Neuronal stem cell (in vitro differentiated cells): Measurements from ENCODE around the gene DLG2.
A peak's percentile ranks its signal among the peaks of the same experiment; 100 is the strongest.

Experiments
- DNase-seq: peaks from one replicate; pipeline ENCODE4 v3.0.0-alpha.2; 2013; ENCODE audit warnings: low spot score
- H2AFZ ChIP-seq: one replicate; pipeline ENCODE4 v1.6.1; 2013; ENCODE audit warnings: mild to moderate bottlenecking, low read length, inconsistent platforms
- H2AK5ac ChIP-seq: 2 replicates; pipeline ENCODE4 v1.6.1; 2013; ENCODE audit warnings: low read depth, mild to moderate bottlenecking, inconsistent platforms, low read length, moderate library complexity, mixed read lengths
- H2BK120ac ChIP-seq: 2 replicates; pipeline ENCODE4 v1.6.1; 2013; ENCODE audit warnings: low read depth, mild to moderate bottlenecking, inconsistent platforms, low read length, moderate library complexity, mixed read lengths
- H2BK12ac ChIP-seq: one replicate; pipeline ENCODE4 v1.6.1; 2013; ENCODE audit warnings: low read length, inconsistent platforms
- H2BK15ac ChIP-seq: 2 replicates; pipeline ENCODE4 v1.6.1; 2013; ENCODE audit warnings: mild to moderate bottlenecking, low read length, inconsistent platforms, mixed read lengths
- H2BK5ac ChIP-seq: one replicate; pipeline ENCODE4 v1.6.1; 2013; ENCODE audit warnings: inconsistent platforms, mild to moderate bottlenecking, low read length, moderate library complexity
- H3K14ac ChIP-seq: one replicate; pipeline ENCODE4 v1.6.1; 2013; ENCODE audit warnings: low read length, inconsistent platforms
- H3K18ac ChIP-seq: 2 replicates; pipeline ENCODE4 v1.6.1; 2013; ENCODE audit warnings: low read length, inconsistent platforms
- H3K23ac ChIP-seq: 2 replicates; pipeline ENCODE4 v1.6.1; 2013; ENCODE audit warnings: low read depth, mild to moderate bottlenecking, mixed read lengths, low read length, inconsistent platforms; ENCODE audit not compliant: poor library complexity
- H3K27ac ChIP-seq: replicated peaks from 3 replicates; pipeline ENCODE4 v1.5.1; 2013; ENCODE audit warnings: low read length, inconsistent platforms
- H3K27me3 ChIP-seq, 3 experiments: 2 replicates each; pipeline ENCODE4 v1.6.1; 2013; ENCODE audit warnings: low read length in 3 of 3, mild to moderate bottlenecking in 2 of 3, inconsistent platforms in 1 of 3, low read depth in 1 of 3, mixed read lengths in 1 of 3, moderate library complexity in 1 of 3; ENCODE audit not compliant: control insufficient read depth in 3 of 3, insufficient read depth in 3 of 3
- H3K36me3 ChIP-seq, 2 donors: replicated peaks in 1 of 2; 2 replicates each; pipeline ENCODE4 v1.6.1; 2013; ENCODE audit warnings: low read length in 2 of 2; ENCODE audit not compliant: control insufficient read depth in 2 of 2, insufficient read depth in 2 of 2
- H3K4ac ChIP-seq: 2 replicates; pipeline ENCODE4 v1.6.1; 2013; ENCODE audit warnings: inconsistent platforms, mild to moderate bottlenecking, low read length, moderate library complexity
- H3K4me1 ChIP-seq, 2 donors: 1 replicate in 1 of 2; 2 replicates in 1 of 2; pipeline ENCODE4 v1.6.1; 2013; ENCODE audit warnings: low read length in 2 of 2, low read depth in 1 of 2; ENCODE audit not compliant: control insufficient read depth in 2 of 2, insufficient read depth in 1 of 2
- H3K4me2 ChIP-seq: one replicate; pipeline ENCODE4 v1.6.1; 2013; ENCODE audit warnings: mild to moderate bottlenecking, low read length, inconsistent platforms; ENCODE audit not compliant: insufficient read depth, poor library complexity, severe bottlenecking
- H3K4me3 ChIP-seq, 2 donors: 2 replicates each; pipeline ENCODE4 v1.5.1; 2013; ENCODE audit warnings: low read length in 2 of 2, mild to moderate bottlenecking in 2 of 2, inconsistent platforms in 1 of 2, moderate library complexity in 1 of 2
- H3K79me1 ChIP-seq: one replicate; pipeline ENCODE4 v1.6.1; 2013; ENCODE audit warnings: low read depth, mild to moderate bottlenecking, inconsistent platforms, low read length, moderate library complexity
- H3K9ac ChIP-seq: one replicate; pipeline ENCODE4 v1.6.1; 2013; ENCODE audit warnings: mild to moderate bottlenecking, low read depth, low read length, inconsistent platforms; ENCODE audit not compliant: poor library complexity
- H3K9me3 ChIP-seq, 2 donors: replicated peaks in 1 of 2; 2 replicates each; pipeline versions ENCODE3 to v1.6.1; 2013; ENCODE audit warnings: low read length in 2 of 2, mild to moderate bottlenecking in 2 of 2, inconsistent platforms in 1 of 2, low read depth in 1 of 2, mixed read lengths in 1 of 2, moderate library complexity in 1 of 2; ENCODE audit not compliant: control insufficient read depth in 2 of 2, insufficient read depth in 1 of 2
- H4K8ac ChIP-seq: one replicate; pipeline ENCODE4 v1.6.1; 2013; ENCODE audit warnings: low read depth, mild to moderate bottlenecking, inconsistent platforms, low read length, moderate library complexity
- H4K91ac ChIP-seq: one replicate; pipeline ENCODE4 v1.6.1; 2013; ENCODE audit warnings: low read length, low read depth, mild to moderate bottlenecking, inconsistent platforms; ENCODE audit not compliant: poor library complexity
- WGBS, 2 donors: extraction: QIAGEN DNeasy Blood & Tissue Kit; methylation state at CpG; one replicate each; pipeline ENCODE4 v1.1.7; 2013; ENCODE audit warnings: missing lambda C conversion rate in 2 of 2, mixed read lengths in 1 of 2; ENCODE audit not compliant: insufficient read length in 2 of 2, insufficient replicate concordance in 1 of 2; ENCODE audit errors: extremely low coverage in 2 of 2; 5-methylcytosine and 5-hydroxymethylcytosine counted together

DLG2 gene

GRCh38 chr11:83510530-83511460, 2116.3 kb downstream of the DLG2 start:
- H3K14ac ChIP-seq: no peak overlapping the region
- no peaks in the 10 kb centered on the region for H3K9me3 ChIP-seq
- H2AK5ac ChIP-seq: no peak overlapping the region
- H3K9ac ChIP-seq: no peak overlapping the region
- no peak overlapping the region for H2BK5ac ChIP-seq
- H3K36me3 ChIP-seq: no peaks in the 10 kb centered on the region
- H3K4me3 ChIP-seq: no peak overlapping the region
- no peaks in the 10 kb centered on the region for H3K79me1 ChIP-seq
- H2AFZ ChIP-seq: peak overlapping the region; percentile 67
- no peak for DNase-seq
- no peak overlapping the region for H4K8ac ChIP-seq
- H2BK120ac ChIP-seq: no peak overlapping the region
- H3K27ac ChIP-seq: no peak overlapping the region
- no peak overlapping the region for H2BK15ac ChIP-seq
- H3K23ac ChIP-seq: no peak overlapping the region
- no peak overlapping the region for H2BK12ac ChIP-seq
- H3K18ac ChIP-seq: no peak overlapping the region
- H3K4me2 ChIP-seq: no peak overlapping the region
- H4K91ac ChIP-seq: no peak overlapping the region
- H3K4ac ChIP-seq: no peak overlapping the region
- H3K4me1 ChIP-seq: peaks cover 0 to 6% of the 10 kb centered on the region in 2 donors
- H3K27me3 ChIP-seq: no peaks in the 10 kb centered on the region
- no CpG with 5 or more reads among the region's 11 CpGs for WGBS, 2 donors

GRCh38 chr11:83508804-83509203, 2118.3 kb downstream of the DLG2 start:
- Histone ChIP-seq H2AK5ac (no peak overlapping the region), H2BK15ac (no peak overlapping the region), H3K4ac (no peak overlapping the region), H3K4me1 (peaks cover 0 to 6% of the 10 kb centered on the region in 2 donors), H3K36me3 (no peaks in the 10 kb centered on the region), H2AFZ (no peak overlapping the region), H4K8ac (no peak overlapping the region), H2BK120ac (no peak overlapping the region), H2BK5ac (no peak overlapping the region), H3K9me3 (no peaks in the 10 kb centered on the region), H4K91ac (no peak overlapping the region), H3K27ac (no peak overlapping the region), H3K4me2 (no peak overlapping the region), H3K23ac (no peak overlapping the region), H3K4me3 (no peak overlapping the region), H2BK12ac (no peak overlapping the region), H3K79me1 (no peaks in the 10 kb centered on the region), H3K27me3 (no peaks in the 10 kb centered on the region), H3K18ac (no peak overlapping the region), H3K9ac (no peak overlapping the region), H3K14ac (no peak overlapping the region)
- DNase-seq: no peak
- WGBS, 2 donors: no CpG with 5 or more reads among the region's 6 CpGs

DNA sequence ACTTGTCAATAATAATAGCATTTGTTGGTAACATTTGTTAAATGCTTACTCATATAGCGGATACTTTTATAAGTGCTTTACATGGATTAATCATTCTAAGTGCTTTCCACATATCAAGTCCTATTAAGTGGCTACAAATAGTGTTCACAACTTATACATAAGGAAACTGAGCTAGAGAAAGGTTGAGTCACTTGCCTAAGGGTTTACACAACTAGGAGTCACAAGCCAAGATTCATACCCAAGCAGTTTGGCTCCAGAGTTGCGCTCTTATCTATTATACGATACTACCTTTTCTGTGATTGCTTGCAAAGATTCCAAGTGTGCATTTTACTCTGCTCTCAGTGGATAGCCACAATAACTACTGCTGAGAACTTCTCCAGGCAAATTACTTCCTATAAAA, 2125.1 kb downstream of the DLG2 start:
- H3K9ac ChIP-seq: no peak overlapping the region
- no peak overlapping the region for H3K23ac ChIP-seq
- no peak overlapping the region for H3K18ac ChIP-seq
- H3K79me1 ChIP-seq: no peaks in the 10 kb centered on the region
- H3K4me2 ChIP-seq: no peak overlapping the region
- H2BK15ac ChIP-seq: no peak overlapping the region
- H4K91ac ChIP-seq: no peak overlapping the region
- H3K4me1 ChIP-seq: no peaks in the 10 kb centered on the region
- H3K36me3 ChIP-seq: no peaks in the 10 kb centered on the region
- no peak overlapping the region for H2BK120ac ChIP-seq
- H3K9me3 ChIP-seq: no peaks in the 10 kb centered on the region
- H2AFZ ChIP-seq: no peak overlapping the region
- no peak overlapping the region for H2BK12ac ChIP-seq
- no peak overlapping the region for H3K14ac ChIP-seq
- no peak for DNase-seq
- H3K4me3 ChIP-seq: no peak overlapping the region
- H4K8ac ChIP-seq: no peak overlapping the region
- no peak overlapping the region for H2BK5ac ChIP-seq
- H3K4ac ChIP-seq: no peak overlapping the region
- H3K27ac ChIP-seq: no peak overlapping the region
- H3K27me3 ChIP-seq: no peaks in the 10 kb centered on the region
- H2AK5ac ChIP-seq: no peak overlapping the region
- WGBS, 2 donors: no CpG with 5 or more reads among the region's 3 CpGs

DNA sequence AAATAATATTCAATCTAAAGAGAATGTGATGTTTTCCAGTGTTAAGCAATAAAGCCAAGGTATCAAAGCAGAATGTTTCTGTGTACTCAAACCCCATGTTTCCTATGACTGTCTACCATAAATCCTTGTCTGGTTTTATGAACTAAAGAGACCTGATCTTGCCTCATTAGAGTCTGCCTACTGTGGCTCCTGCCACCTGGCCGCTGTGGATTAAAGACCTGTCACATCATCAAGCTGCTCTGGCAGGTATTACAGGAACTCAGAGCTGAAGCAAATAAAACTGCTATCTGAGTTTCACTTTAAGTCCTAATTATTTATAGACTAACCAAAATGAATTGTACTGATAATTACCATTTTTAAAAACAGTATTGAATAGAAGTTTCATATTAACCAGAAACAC, 2133.2 kb downstream of the DLG2 start:
- H3K4me2 ChIP-seq: no peak overlapping the region
- no peak overlapping the region for H3K9ac ChIP-seq
- no peaks in the 10 kb centered on the region for H3K9me3 ChIP-seq
- no peak overlapping the region for H3K23ac ChIP-seq
- no peaks in the 10 kb centered on the region for H3K27me3 ChIP-seq
- no peak for DNase-seq
- H3K4me3 ChIP-seq: no peak overlapping the region
- no peak overlapping the region for H2AFZ ChIP-seq
- no peak overlapping the region for H3K14ac ChIP-seq
- H2AK5ac ChIP-seq: no peak overlapping the region
- no peak overlapping the region for H2BK120ac ChIP-seq
- no peaks in the 10 kb centered on the region for H3K4me1 ChIP-seq
- H4K8ac ChIP-seq: no peak overlapping the region
- no peak overlapping the region for H4K91ac ChIP-seq
- H2BK5ac ChIP-seq: no peak overlapping the region
- no CpG with 5 or more reads among the region's 1 CpG for WGBS, 2 donors
- no peaks in the 10 kb centered on the region for H3K79me1 ChIP-seq
- no peak overlapping the region for H2BK12ac ChIP-seq
- no peak overlapping the region for H2BK15ac ChIP-seq
- no peaks in the 10 kb centered on the region for H3K36me3 ChIP-seq
- H3K4ac ChIP-seq: no peak overlapping the region
- H3K18ac ChIP-seq: no peak overlapping the region
- H3K27ac ChIP-seq: no peak overlapping the region
